ENCODE measurements around the gene FBRSL1.

FBRSL1 gene

GRCh38 chr12:132485619-132486018 lies 4.3 kb upstream of the FBRSL1 start:
- no peak for DNase-seq

- DNase-seq: no peak
Observed at GRCh38 chr12:132486168-132486567, 3.8 kb upstream of the FBRSL1 start.

GRCh38 chr12:132486576-132486975 lies 3.4 kb upstream of the FBRSL1 start:
- no peak for DNase-seq

- no peak for DNase-seq
Observed at GRCh38 chr12:132487311-132487741, 2.6 kb upstream of the FBRSL1 start.

- peak; percentile 50 for DNase-seq
Observed at GRCh38 chr12:132488127-132489077, 1.5 kb upstream of the FBRSL1 start.

- peak; percentile 64 for DNase-seq
Observed at GRCh38 chr12:132489078-132489601, 811 bp upstream of the FBRSL1 start.

GRCh38 chr12:132490422-132491137 lies 629 bp downstream of the FBRSL1 start:
- DNase-seq: no peak

- no peak for DNase-seq
Observed at GRCh38 chr12:132491138-132491663, 1.2 kb downstream of the FBRSL1 start.

- no peak for DNase-seq
Observed at GRCh38 chr12:132491761-132492378, 1.9 kb downstream of the FBRSL1 start.

- no peak for DNase-seq
Observed at GRCh38 chr12:132492522-132492921, 2.6 kb downstream of the FBRSL1 start.

- DNase-seq: no peak
Observed at GRCh38 chr12:132492951-132493350, 3.0 kb downstream of the FBRSL1 start.

GRCh38 chr12:132493482-132494178 lies 3.7 kb downstream of the FBRSL1 start:
- no peak for DNase-seq

GRCh38 chr12:132494294-132495164 lies 4.6 kb downstream of the FBRSL1 start:
- no peak for DNase-seq

- DNase-seq: no peak
Observed at GRCh38 chr12:132495165-132495544, 5.2 kb downstream of the FBRSL1 start.

GRCh38 chr12:132495629-132496357 lies 5.8 kb downstream of the FBRSL1 start:
- no peak for DNase-seq

GRCh38 chr12:132496358-132496669 lies 6.4 kb downstream of the FBRSL1 start:
- DNase-seq: no peak

- no peak for DNase-seq
Observed at GRCh38 chr12:132496710-132497109, 6.8 kb downstream of the FBRSL1 start.

- no peak for DNase-seq
Observed at GRCh38 chr12:132497514-132498405, 7.8 kb downstream of the FBRSL1 start.

GRCh38 chr12:132498931-132499330 lies 9.0 kb downstream of the FBRSL1 start:
- no peak for DNase-seq

Measured in activated gamma-delta T cell treated with Interleukin-2 at 50 U/mL for 16 hours (primary cell).